ENCODE results near the gene CASKIN2.

DNA sequence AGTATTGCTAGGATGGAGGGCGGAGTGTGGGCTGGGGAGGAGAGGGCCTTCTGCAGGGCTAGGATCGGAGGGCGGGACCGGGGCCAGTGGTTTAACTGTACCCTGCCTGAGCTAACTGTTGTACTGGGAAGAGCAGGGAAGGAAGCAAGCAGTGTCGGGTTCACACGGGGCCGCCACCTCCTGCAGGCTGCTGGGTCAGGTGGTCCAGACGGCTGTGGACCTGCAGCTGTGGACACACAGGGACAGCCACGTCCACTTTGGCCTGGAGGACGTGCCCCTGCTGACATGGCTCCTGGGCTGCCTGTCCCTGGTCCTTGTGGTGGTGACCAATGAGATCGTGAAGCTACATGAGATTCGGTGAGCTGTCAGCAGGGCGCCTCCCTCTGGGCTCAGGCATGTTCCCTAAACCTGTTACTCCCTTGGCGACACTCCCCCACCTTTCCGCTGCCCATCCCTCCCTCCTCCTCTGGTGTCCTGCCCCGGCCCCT lies 16.6 kb downstream of the CASKIN2 start:
- TF ChIP-seq, protein P1, sequence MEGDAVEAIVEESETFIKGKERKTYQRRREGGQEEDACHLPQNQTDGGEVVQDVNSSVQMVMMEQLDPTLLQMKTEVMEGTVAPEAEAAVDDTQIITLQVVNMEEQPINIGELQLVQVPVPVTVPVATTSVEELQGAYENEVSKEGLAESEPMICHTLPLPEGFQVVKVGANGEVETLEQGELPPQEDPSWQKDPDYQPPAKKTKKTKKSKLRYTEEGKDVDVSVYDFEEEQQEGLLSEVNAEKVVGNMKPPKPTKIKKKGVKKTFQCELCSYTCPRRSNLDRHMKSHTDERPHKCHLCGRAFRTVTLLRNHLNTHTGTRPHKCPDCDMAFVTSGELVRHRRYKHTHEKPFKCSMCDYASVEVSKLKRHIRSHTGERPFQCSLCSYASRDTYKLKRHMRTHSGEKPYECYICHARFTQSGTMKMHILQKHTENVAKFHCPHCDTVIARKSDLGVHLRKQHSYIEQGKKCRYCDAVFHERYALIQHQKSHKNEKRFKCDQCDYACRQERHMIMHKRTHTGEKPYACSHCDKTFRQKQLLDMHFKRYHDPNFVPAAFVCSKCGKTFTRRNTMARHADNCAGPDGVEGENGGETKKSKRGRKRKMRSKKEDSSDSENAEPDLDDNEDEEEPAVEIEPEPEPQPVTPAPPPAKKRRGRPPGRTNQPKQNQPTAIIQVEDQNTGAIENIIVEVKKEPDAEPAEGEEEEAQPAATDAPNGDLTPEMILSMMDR (IDR thresholded peaks at IDR 0.05) = no peak
- no peak for TF ChIP-seq POLR2A (IDR thresholded peaks at IDR 0.05)
